ENCODE data around the gene RAB7A.

DNA sequence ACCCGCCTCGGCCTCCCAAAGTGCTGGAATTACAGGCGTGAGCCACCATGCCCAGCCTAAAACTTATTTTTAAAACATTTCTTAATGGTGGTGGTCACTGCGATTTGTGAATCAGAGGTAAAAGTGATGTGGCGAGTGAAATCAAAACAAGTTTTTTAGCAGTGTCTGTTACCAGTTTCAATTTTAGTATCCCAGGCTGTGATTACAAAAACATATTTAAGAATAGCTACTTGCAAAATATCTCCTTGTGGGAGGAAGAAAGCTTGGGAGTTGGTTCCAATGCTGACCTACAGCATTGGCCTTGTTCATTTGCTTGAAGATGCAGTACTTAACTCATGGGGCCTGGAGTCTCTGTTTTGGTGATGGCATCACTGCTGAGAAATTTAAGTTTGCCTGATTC is 4.5 kb downstream of the RAB7A start:
- TF ChIP-seq, protein P1, sequence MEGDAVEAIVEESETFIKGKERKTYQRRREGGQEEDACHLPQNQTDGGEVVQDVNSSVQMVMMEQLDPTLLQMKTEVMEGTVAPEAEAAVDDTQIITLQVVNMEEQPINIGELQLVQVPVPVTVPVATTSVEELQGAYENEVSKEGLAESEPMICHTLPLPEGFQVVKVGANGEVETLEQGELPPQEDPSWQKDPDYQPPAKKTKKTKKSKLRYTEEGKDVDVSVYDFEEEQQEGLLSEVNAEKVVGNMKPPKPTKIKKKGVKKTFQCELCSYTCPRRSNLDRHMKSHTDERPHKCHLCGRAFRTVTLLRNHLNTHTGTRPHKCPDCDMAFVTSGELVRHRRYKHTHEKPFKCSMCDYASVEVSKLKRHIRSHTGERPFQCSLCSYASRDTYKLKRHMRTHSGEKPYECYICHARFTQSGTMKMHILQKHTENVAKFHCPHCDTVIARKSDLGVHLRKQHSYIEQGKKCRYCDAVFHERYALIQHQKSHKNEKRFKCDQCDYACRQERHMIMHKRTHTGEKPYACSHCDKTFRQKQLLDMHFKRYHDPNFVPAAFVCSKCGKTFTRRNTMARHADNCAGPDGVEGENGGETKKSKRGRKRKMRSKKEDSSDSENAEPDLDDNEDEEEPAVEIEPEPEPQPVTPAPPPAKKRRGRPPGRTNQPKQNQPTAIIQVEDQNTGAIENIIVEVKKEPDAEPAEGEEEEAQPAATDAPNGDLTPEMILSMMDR (IDR thresholded peaks at IDR 0.05): no peak
- TF ChIP-seq POLR2AphosphoS5 (IDR thresholded peaks at IDR 0.05) (no peak), POLR2A (IDR thresholded peaks at IDR 0.05) (no peak)
